HEK293T (cell line): ENCODE measurements around the gene UBXN10.

Experiments used
- ARNT ChIP-seq: fragments of 450-650 bp; IDR thresholded peaks from 2 replicates; pipeline ENCODE4 v1.6.1; 2017; ENCODE audit warnings: mild to moderate bottlenecking
- L3MBTL2 ChIP-seq: fragments of 450-650 bp; conservative IDR thresholded peaks from 2 replicates; pipeline ENCODE4 v1.6.1; 2016; ENCODE audit warnings: mild to moderate bottlenecking
- SP1 ChIP-seq: fragments of 450-650 bp; IDR thresholded peaks from 2 replicates; pipeline ENCODE4 v1.6.1; 2017
- SUZ12 ChIP-seq: fragments of 450-650 bp; IDR thresholded peaks from 2 replicates; pipeline ENCODE4 v1.6.1; 2016; ENCODE audit warnings: mild to moderate bottlenecking

- TF ChIP-seq SP1 (no peak), ARNT (no peak), L3MBTL2 (no peak), SUZ12 (no peak)
Observed at GRCh38 chr1:20141001-20141400, 44.9 kb upstream of the UBXN10 start.
